Stimulated activated CD4-positive, alpha-beta T cell treated with anti-CD3 and anti-CD28 coated beads, TNF-alpha, amount 100 ng/mL, for 24 hours (primary cell): Measurements from ENCODE around the gene ACOT7.

Experiments
- DNase-seq, 3 experiments: peaks; one replicate each; pipeline ENCODE4 v3.0.0-alpha.2; 2020; ENCODE audit warnings: low read depth in 3 of 3

The ACOT7 gene

DNA sequence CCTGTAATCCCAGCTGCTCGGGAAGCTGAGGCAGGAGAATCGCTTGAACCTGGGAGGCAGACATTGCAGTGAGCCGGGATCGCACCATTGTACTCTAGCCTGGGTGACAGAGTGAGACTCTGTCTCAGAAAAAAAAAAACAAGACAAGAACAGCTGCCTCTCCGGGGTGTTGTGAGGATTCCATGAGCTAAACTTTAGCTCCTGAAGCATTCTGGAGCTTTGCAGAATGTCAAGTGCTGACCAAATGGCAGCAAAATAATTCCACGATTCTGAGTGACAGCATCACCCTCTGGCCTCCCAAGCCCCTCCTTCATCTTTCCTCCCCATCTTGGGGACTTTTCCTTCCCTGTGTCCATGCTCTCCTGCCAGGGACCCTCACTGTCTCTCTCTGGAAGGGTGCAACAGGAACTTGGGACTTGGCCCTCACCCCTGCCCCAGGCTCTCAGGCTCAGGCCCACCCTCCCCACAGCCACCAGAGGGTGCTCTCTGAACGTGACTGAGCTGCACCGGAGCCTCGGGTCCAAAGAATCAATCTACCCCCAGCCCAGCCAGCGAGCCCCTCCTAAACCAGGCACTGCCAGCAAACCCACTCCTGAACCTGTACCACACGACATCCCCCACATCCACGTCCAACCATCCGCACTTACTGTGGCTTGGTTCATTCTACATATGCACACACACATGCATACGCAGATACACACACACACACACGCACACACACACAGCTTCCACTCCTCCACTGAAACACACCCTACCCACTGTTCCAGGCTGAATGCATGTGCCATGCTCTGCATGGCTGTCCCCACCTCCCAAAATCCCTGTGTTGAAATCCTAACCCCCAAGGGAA is 45.7 kb downstream of the ACOT7 start:
- peak in 2 of 3 experiments; percentile 34 to 42 for DNase-seq

DNA sequence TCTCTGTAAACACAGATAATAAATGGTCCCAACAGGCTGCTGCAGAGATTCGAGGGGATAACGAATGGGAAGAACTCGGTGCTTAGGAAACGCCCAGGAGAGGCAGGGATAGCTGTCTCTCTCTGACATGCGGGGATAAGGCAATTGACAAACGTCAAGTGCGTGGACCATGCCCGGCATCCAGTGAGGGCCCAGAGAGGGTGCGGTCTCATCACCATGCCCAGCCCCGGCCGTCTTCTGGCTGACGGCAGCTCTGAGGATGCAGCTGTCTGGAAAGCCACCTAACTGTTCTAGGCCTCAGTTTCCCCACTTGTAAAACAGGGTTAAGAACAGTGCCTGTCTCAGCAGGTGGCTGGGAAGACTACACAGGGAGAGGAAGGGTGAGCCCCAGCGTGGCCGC is 48.1 kb downstream of the ACOT7 start:
- no peak for DNase-seq

DNA sequence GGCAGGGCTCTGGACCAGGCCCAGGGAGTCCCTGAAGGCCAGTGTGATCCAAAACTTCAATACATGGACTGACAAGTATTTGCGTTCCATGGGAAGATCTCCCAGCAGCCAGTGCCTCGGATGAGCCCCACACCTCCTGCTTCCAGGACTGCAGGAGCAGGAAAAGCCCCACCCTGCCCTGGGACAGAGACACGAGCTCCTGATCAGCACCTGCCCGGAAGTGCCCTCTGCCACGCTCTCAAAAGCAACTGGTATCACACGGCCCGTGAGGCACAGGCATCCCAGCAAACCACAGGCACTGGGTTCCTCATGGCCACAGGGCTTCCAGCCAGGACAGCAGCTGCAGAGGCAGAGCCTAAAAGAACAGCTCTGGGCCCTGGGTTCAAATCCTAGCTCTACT is 48.6 kb downstream of the ACOT7 start:
- no peak for DNase-seq

DNA sequence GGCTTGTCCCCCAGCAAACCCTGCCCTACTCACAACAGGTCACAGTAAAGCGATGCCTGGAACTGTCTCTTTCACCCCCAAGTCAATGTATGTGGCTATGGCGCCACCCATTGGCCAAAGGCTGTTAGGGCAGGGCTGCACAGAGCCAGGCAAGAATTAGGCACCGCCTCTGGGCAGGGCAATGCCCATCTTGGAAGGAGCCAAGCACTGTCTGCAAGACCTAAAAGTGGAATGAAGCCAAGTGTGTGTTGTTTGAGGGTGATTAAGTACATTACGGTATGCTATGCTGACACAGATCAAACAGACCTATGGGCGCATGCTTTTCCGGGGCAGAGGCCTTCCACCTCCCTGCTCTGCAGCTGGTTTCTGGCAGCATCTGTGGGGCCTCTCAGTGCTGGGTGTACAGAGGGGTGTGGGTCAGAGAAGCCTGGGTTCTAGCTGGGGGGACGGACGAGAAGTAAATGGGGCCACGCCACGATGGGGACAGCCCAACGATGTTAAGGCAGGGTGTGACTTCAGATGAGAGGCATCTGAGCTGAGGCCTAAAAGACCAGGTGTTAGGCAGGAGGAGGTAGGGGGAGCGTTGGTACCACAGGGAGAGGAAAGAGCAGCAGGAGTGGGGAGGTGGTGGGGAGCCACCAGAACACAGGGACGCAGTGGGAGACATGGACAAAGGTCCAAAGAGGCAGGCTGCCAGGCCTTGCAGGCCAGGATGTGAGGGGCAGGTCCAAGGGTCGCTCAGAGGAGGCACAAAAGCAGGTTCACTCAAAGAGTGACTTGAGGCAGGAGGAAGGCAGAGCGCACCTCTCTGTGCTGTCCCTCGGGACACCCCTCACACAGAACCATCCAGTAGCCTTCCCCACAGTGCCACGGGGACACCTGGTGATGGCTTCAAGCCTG is 49.8 kb downstream of the ACOT7 start:
- peak in 1 of 3 experiments; percentile 58 for DNase-seq

DNA sequence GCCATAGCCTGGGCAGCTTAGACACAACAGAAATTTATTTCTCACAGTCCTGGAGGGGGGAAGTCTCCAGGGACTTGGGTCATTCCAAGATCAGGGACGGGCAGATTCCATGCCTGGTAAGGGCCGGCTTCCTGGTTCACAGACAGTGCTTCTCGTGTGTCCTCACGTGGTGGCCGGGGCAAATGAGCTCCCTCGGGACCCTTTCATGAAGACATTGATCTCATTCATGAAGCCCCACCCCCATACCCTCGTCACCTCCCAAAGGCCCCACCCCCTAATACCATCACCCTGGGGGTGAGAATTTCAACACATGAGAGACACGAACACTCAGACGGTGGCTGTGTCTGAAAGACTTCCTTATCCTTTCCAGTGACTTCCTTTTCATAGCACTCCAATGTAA is 51.5 kb downstream of the ACOT7 start:
- DNase-seq = no peak

DNA sequence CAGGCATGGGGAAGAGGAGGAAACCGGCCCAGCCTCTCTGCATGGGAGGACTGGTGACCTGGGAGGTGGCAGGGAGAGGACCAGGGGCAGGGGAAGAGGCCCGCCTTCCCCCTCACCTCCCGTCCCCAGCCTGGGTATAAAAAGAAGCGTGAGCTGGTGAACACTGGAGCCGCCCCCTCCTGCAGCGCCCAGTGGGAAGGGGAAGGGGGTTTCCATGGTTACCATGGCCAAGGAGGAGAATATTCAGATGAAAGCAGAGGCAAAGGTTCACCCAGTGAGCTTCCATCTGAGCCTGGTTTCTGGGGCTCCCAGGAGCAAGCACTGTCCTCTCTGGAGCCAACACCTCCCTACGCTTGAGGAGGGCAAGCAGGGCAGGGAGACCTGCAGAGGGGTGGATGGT is 54.9 kb downstream of the ACOT7 start:
- no peak for DNase-seq

DNA sequence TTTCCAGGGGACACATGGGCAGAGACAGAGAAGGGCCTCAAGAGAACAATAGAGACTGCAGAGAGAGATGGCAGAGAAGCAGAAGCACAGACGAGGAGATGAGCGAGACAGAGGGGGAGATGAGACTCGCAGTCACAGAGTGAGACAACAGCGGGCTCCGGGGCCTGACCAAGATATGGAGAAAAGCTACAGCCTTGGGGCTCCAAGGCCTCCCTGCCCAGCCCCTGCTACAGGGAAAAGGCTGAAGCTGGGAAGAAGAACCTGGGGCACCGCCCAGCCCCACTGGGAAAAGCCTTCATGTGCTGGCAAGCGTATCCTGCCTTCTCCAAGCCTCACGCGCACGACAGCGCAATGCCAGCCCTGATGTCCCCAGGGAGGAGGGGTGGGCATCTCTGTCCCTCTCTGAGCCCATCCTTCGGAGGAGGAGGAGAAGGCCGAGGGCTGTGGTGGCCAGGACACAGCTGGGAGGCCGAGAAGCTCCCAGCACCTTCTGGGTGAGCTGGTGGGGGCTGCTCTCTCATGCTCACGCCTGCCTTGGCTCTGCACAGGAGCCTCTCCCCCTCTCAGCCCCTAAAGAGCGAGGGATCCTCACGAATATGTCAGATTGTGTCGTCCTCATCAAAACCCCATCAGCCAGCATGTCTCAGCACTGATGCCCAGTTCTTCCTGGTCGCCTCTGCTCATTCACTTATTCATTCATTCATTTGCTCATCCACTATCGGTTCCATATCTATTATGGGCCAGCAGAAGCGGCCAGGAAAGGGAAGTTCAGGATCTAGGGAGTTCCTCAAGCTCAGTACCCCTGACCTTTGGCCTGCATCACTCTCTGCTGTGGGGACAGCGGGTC is 56.6 kb downstream of the ACOT7 start:
- DNase-seq = no peak

DNA sequence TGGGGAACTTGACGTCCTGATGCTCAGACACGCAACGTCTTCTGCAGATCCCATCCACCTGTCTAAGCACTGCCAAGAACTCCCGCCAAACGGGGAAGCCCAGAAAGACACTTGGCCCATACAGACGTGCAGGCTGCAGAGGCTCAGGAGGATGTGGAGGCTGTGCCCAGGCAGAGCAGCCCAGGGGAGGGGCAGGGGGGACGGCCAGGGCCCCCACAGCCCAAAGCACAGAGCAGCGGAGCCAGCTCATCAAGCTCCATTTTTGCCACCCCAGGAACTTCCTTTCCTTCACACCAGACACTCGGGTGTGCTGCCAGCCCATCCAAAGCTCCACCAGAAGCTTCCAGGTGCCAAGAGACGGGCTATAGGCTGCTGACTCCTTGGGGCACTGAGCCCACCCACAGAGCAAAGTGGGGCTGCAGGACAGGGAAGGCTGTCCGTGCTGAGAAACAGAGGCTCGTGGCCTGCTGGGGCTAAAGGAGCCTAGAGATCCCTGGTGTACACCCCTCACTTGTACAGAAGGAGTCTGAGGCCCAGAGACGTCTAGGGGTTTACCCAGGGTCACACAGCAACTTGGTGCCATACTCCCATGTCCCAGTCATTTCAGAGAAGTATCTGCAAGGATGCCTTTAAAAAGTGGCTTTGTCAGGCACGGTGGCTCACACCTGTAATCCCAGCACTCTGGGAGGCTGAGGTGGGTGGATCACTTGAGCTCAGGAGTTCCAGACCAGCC is 59.1 kb downstream of the ACOT7 start:
- DNase-seq = no peak

DNA sequence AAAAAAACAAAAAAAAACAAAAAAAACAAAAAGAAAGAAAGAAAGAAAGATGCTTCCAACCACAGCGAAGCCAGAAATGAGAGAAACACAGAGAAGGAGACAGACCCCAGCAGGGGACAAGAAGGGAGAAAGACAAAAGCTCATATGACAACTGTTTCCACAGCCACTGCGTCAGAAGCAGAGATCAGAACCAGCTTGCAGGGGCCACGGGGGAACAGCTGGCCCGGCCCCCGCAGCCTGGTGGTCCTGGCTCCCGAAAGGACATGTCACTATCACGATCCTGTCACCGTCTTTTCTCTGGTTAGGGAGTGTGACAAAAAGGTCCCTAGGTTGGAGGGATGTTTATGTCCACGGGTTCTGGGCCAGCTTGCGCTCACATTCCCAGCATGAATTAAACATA is 60.7 kb downstream of the ACOT7 start:
- DNase-seq = no peak

DNA sequence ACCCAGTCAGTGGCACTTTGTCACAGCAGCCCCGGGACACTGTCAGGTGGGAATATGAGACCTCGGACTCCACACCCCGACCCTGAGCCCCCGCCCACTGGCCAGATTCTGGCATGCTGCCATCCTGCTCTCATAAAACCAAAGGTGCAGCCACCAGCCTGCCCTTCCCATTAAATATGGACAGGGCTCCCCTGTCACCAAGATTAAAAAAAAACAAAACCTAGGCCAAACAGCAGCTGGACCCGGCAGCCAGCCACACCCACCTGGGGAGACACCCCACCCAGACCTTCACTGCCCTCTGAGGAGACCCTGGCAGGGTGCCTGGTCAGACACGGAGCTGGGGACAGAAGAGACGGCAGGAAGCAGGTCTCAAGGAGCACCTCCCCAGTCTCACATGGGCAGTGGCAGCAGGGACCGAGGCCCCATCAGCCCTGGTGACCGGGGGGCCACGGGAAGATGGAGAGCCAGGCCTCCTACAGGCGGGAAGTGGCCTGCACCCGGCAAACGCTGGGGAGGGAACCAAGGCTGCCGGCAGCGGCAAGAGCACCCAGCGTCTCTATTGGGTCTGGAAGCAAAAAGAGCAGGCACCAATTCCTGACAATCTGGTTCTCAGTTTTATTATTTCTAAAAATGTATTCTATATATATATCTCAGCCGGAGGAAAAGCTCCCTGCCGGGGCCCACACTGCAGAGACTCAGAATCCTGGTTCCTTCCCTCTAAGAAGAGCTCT is 61.9 kb downstream of the ACOT7 start:
- no peak for DNase-seq

DNA sequence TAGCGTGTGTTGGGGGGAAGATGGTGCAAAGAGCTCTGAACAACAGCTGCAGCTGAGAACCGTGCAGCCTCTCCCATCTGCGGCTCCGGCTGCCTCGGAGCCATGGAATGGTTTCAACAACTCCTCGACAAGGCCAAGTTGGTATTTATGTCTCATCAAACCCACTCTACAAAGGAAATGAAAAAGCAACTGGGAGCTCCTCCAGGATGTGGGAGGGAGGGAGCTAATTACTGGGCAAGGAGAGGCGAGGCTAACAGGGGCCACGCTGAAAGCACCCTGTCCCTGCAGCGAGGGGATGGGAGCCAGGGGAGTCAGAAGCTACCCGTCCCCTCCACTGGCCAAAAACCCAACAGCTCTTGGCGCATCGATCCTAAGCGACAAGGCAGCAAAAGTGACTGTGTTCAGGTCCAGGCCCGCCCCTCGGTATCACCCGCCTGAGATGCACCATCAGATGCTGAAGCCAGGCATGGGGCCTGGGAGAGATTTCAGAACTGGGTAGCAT is 63.1 kb downstream of the ACOT7 start:
- no peak for DNase-seq

DNA sequence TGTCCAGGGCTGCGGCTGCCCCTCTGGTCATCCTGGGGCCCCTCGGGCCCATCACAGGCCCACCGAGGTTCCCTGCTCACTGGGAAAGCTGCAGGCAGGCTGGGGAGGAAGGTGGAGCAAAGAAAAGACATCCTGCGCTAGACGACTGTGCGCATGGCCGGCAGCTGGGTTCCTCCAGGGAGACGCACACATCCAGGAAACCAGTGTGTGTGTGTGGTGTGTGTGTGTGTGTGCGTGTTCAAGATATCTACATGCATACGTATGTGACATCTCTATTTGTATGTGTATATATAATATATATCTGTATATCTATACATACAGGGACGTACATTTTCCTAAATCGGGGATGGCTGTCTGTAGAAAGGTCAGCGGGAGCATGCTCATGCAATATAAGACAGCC is 63.7 kb downstream of the ACOT7 start:
- DNase-seq = no peak

DNA sequence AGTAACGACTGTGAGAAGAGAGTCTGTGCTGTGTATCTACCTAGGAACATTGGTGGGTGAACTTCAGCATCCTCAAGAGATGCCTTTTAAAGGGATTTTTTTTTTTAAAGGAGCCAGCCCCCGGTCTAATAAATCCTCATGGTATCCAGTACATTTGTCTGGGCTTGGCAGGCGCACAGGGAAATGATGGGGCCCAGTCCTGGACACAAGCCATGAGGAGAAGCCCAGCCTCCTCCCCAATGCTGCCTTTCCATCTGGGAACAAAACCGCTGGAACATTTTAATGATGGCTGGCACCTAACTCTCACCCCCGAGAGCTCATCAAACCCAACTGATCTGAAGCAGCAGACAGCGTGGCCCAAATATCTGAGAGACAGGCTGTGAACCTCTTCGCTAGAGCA is 64.2 kb downstream of the ACOT7 start:
- DNase-seq = no peak

DNA sequence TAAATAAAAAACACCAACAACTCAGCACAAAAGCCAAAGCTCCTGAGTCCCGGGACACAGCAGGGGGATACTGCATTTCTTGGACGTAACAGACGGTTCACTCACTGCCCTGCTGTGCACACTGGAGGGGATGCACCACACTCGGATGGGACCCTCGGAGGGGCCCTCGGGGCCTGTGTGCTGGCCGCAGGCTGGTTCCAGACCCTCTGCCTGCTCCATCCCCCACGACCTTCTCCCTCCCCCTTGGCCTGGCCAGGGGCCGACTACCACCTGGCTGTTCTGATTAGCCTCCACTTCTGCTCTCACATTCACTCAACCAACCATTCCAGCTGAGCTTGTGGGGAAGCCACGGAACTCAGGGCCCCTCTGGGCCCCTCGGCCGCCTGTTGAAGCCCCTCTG is 64.9 kb downstream of the ACOT7 start:
- DNase-seq = no peak

DNA sequence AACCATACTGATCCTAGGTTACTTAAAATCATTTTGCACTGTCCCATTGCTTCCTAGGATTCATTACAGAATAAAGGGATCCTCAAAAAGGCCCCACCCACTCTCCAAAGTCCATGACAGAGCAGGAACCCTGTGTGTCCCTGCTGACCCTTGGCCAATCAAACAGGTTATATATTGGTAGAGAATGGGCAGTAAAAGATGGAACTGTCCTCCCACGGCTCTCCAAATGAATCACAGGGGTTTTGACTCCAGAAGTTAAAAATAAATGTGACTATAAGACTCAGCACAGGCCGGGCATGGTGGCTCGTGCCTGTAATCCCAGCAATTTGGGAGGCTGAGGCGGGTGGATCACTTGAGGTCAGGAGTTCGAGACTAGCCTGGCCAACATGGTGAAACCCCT is 65.5 kb downstream of the ACOT7 start:
- no peak for DNase-seq

DNA sequence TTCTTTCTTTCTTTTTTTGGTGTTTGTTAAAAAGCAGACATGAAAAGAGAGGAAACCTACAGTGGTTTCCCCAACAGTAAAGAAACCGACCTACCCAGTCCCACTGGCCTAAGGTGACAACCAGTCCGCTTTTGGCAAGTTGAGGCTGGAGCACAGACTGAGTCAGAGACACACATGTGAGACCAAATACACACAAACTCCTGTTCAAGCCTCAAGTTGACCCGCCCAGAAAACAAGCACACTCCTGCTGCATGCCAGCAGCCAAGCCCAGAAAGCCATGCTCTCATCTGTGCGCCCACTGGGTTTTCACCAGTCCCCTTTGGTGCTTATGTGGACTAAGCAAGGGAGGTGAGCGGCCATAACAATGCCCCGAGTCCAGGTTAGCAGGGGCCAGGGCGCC is 68.1 kb downstream of the ACOT7 start:
- no peak for DNase-seq

DNA sequence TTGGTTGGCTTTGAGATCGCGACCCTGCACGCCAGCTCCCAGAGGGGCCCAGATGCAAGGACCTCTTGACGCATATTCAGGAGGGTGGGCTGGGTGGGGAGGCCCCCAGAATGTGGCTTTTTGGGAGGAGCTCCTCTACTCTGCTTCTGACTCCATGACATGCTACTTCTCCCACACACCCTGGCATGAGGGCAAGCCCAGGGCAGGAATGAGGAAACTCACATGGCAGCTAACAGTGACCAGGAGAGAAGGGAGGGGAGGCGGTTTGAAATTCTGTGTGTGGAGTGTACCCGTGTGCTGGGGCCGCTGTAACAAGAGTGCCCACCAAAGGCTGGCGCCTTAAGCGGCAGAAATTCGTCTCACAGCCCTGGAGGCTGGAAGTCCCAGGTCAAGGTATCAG is 71.4 kb downstream of the ACOT7 start:
- DNase-seq = no peak

DNA sequence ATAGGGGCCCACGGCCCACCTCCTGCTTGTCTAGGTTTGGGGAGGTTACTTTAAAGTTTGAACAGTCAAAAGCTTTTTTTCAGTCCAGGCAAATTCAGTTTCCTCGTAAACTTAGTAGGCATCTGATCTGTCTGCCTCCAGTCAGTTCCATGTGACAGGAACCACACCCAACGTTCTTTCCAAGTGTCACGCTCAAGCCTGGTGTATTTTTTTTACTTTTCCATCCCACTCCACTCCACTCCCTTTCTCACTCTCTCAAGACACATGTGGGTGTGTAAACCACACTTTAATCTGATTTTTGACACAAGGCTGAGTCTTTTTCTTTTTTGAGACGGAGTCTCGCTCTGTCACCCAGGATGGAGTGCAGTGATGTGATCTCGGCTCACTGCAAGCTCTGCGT is 72.4 kb downstream of the ACOT7 start:
- DNase-seq = no peak

DNA sequence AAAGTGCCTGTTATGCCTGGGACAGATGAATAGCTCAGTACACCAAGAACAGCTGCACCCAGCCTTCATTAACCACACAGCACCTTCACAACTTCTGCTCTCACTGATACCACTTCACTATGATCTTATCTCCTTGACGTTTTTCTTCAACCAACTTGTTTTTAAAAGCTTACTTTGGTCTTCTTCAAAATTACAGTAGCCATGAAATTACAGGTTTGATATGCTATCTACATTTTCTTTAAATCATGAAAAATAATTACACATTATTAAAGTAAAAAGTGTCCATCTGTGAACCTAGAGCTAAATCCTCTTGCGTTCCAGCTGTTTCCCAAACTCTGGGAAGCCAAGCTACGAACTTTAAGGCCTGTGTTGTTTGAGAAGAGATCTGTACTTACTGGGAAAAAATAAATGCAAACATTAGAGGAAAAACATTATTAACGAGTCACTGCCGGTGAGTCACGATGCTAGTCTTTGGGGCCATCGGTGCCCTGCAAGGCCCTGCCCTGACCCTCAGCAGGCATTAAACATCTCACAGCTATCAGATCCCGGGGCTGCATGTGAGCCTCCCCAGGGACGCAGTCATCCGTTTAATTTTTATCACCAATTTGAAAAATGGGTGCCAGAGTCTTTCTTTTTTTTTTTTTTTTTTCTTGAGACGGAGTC is 76.3 kb downstream of the ACOT7 start:
- DNase-seq = no peak
